Activated B cell treated with CpG ODN at 0.5 μM for 24 hours (primary cell): Measurements from ENCODE around the gene LST1. TPM values are rescaled to one million over a fixed set of nuclear protein-coding genes. Genes with fewer than 3 reads are reported as not detected.

Experiments
- ATAC-seq: fragments of 200-7000 bp; cut with Tn5 transposase; one replicate; pipeline ENCODE4 v1.10.0; 2021; ENCODE audit warnings: low read depth, mild to moderate bottlenecking, moderate library complexity
- CTCF ChIA-PET: fragments of 350-600 bp; sonication (Branson Sonifier 250); formaldehyde crosslinking; loops from one replicate; lab custom pipeline; 2021; ENCODE audit warnings: antibody characterized with exemption; lab: Charles Lee
- POLR2A ChIA-PET: fragments of 350-600 bp; sonication (Branson Sonifier 250); formaldehyde crosslinking; loops from one replicate; lab custom pipeline; 2021; ENCODE audit warnings: antibody characterized with exemption; lab: Charles Lee
- DNase-seq: peaks from one replicate; pipeline ENCODE4 v3.0.0; 2022
- H3K27ac Mint-ChIP-seq: one replicate; pipeline ENCODE4 v1.8.0; 2020; ENCODE audit warnings: mixed read lengths
- H3K27me3 Mint-ChIP-seq: one replicate; pipeline ENCODE4 v1.8.0; 2021; ENCODE audit warnings: mixed read lengths
- H3K36me3 Mint-ChIP-seq: one replicate; pipeline ENCODE4 v1.8.0; 2021; ENCODE audit warnings: low read depth, mixed read lengths
- H3K4me1 Mint-ChIP-seq: one replicate; pipeline ENCODE4 v1.8.0; 2021; ENCODE audit warnings: mixed read lengths
- H3K4me3 Mint-ChIP-seq: one replicate; pipeline ENCODE4 v1.8.0; 2020; ENCODE audit warnings: mild to moderate bottlenecking, mixed read lengths
- H3K9me3 Mint-ChIP-seq: one replicate; pipeline ENCODE4 v1.8.0; 2020; ENCODE audit warnings: mixed read lengths
- intact Hi-C: fragments of 100-400 bp; cut with micrococcal nuclease; formaldehyde crosslinking; loops from one replicate; pipeline ENCODE4 v1.15.1; 2024
- total RNA-seq: library from RNA; stranded (reverse); gene quantifications from 2 replicates; pipeline ENCODE4 v1.2.3, GENCODE V29; 2022
- TF ChIP-seq, protein P1 (sequence below): fragments of 200-600 bp; IDR thresholded peaks from one replicate; pipeline ENCODE4 v1.8.0; 2022; ENCODE audit warnings: antibody characterized with exemption, mild to moderate bottlenecking

The LST1 gene
- total RNA-seq, 1 donor from 2014 or later: 8.4 TPM

DNA sequence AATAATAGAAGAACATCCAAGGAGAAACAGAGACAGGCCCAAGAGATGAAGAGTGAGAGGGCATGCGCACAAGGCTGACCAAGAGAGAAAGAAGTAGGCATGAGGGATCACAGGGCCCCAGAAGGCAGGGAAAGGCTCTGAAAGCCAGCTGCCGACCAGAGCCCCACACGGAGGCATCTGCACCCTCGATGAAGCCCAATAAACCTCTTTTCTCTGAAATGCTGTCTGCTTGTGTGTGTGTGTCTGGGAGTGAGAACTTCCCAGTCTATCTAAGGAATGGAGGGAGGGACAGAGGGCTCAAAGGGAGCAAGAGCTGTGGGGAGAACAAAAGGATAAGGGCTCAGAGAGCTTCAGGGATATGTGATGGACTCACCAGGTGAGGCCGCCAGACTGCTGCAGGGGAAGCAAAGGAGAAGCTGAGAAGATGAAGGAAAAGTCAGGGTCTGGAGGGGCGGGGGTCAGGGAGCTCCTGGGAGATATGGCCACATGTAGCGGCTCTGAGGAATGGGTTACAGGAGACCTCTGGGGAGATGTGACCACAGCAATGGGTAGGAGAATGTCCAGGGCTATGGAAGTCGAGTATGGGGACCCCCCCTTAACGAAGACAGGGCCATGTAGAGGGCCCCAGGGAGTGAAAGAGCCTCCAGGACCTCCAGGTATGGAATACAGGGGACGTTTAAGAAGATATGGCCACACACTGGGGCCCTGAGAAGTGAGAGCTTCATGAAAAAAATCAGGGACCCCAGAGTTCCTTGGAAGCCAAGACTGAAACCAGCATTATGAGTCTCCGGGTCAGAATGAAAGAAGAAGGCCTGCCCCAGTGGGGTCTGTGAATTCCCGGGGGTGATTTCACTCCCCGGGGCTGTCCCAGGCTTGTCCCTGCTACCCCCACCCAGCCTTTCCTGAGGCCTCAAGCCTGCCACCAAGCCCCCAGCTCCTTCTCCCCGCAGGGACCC is 11.7 kb upstream of the LST1 start:
- CTCF ChIA-PET: interaction anchor here (1.0 to 25.7 kb wide), 5 partner anchors 10 to 22 kb away, joined by 3 to 611 read pairs (median 33); partner anchors contain the start of genes ATP6V1G2, DDX39B, LST1 and LTB
- H3K9me3 Mint-ChIP-seq: no peaks in the 10 kb centered on the region
- TF ChIP-seq, protein P1, sequence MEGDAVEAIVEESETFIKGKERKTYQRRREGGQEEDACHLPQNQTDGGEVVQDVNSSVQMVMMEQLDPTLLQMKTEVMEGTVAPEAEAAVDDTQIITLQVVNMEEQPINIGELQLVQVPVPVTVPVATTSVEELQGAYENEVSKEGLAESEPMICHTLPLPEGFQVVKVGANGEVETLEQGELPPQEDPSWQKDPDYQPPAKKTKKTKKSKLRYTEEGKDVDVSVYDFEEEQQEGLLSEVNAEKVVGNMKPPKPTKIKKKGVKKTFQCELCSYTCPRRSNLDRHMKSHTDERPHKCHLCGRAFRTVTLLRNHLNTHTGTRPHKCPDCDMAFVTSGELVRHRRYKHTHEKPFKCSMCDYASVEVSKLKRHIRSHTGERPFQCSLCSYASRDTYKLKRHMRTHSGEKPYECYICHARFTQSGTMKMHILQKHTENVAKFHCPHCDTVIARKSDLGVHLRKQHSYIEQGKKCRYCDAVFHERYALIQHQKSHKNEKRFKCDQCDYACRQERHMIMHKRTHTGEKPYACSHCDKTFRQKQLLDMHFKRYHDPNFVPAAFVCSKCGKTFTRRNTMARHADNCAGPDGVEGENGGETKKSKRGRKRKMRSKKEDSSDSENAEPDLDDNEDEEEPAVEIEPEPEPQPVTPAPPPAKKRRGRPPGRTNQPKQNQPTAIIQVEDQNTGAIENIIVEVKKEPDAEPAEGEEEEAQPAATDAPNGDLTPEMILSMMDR: no peak
- H3K4me3 Mint-ChIP-seq: peak overlapping the region; percentile 98
- peaks cover 55% of the 10 kb centered on the region for H3K36me3 Mint-ChIP-seq
- ATAC-seq (peak; percentile 6), DNase-seq (no peak)
- POLR2A ChIA-PET: interaction anchor here (0.6 to 26.0 kb wide), 21 partner anchors 2 to 1924 kb away, joined by 3 to 1155 read pairs (median 6); partner anchors contain the start of genes ABHD16A, BAG6, C6orf47 and CLIC1
- no peaks in the 10 kb centered on the region for H3K27me3 Mint-ChIP-seq
- peaks cover 95% of the 10 kb centered on the region for H3K4me1 Mint-ChIP-seq
- intact Hi-C loops: loop anchor here (2.0 kb wide), 1 partner anchor 78 kb away; the partner anchor contains the start of gene BAG6
- H3K27ac Mint-ChIP-seq: peak overlapping the region; percentile 99

DNA sequence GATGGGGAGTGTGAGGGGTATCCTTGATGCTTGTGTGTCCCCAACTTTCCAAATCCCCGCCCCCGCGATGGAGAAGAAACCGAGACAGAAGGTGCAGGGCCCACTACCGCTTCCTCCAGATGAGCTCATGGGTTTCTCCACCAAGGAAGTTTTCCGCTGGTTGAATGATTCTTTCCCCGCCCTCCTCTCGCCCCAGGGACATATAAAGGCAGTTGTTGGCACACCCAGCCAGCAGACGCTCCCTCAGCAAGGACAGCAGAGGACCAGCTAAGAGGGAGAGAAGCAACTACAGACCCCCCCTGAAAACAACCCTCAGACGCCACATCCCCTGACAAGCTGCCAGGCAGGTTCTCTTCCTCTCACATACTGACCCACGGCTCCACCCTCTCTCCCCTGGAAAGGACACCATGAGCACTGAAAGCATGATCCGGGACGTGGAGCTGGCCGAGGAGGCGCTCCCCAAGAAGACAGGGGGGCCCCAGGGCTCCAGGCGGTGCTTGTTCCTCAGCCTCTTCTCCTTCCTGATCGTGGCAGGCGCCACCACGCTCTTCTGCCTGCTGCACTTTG is 10.7 kb upstream of the LST1 start, which contains the start of gene TNF:
Gene TNF, plus strand, starts transcription at position 231 of the 567 bp plus-strand sequence. Its CDS starts 177 bp downstream, at position 408.
- ChIA-PET CTCF (interaction anchor here (1.0 to 25.7 kb wide), 5 partner anchors 9 to 22 kb away, joined by 3 to 611 read pairs (median 33); partner anchors contain the start of genes ATP6V1G2, DDX39B, LST1 and LTB), POLR2A (interaction anchor here (0.8 to 26.0 kb wide), 18 partner anchors 1 to 257 kb away, joined by 3 to 1155 read pairs (median 6); partner anchors contain the start of genes ABHD16A, BAG6, C6orf47 and CLIC1)
- peak; percentile 66 for DNase-seq
- no peaks in the 10 kb centered on the region for H3K9me3 Mint-ChIP-seq
- H3K27ac Mint-ChIP-seq: peak within 1 kb of the TSS; percentile 99
- intact Hi-C loops: loop anchor here (2.0 kb wide), 1 partner anchor 77 kb away; the partner anchor contains the start of gene BAG6
- peak within 1 kb of the TSS; percentile 98 for H3K4me3 Mint-ChIP-seq
- ATAC-seq: peak; percentile 51
- H3K36me3 Mint-ChIP-seq: peaks cover 61% of the 10 kb centered on the region
- TF ChIP-seq, protein P1: no peak
- no peaks in the 10 kb centered on the region for H3K27me3 Mint-ChIP-seq
- peaks cover 95% of the 10 kb centered on the region for H3K4me1 Mint-ChIP-seq

DNA sequence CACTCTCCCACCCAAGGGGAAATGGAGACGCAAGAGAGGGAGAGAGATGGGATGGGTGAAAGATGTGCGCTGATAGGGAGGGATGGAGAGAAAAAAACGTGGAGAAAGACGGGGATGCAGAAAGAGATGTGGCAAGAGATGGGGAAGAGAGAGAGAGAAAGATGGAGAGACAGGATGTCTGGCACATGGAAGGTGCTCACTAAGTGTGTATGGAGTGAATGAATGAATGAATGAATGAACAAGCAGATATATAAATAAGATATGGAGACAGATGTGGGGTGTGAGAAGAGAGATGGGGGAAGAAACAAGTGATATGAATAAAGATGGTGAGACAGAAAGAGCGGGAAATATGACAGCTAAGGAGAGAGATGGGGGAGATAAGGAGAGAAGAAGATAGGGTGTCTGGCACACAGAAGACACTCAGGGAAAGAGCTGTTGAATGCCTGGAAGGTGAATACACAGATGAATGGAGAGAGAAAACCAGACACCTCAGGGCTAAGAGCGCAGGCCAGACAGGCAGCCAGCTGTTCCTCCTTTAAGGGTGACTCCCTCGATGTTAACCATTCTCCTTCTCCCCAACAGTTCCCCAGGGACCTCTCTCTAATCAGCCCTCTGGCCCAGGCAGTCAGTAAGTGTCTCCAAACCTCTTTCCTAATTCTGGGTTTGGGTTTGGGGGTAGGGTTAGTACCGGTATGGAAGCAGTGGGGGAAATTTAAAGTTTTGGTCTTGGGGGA is 10.0 kb upstream of the LST1 start:
- POLR2A ChIA-PET: interaction anchor here (0.6 to 26.0 kb wide), 21 partner anchors 1 to 961 kb away, joined by 3 to 1155 read pairs (median 6); partner anchors contain the start of genes ABHD16A, ATP6V1G2, BAG6 and C6orf47
- TF ChIP-seq, protein P1: no peak
- ATAC-seq (no peak), DNase-seq (no peak)
- no peaks in the 10 kb centered on the region for H3K27me3 Mint-ChIP-seq
- H3K27ac Mint-ChIP-seq: peak overlapping the region; percentile 99
- no peaks in the 10 kb centered on the region for H3K9me3 Mint-ChIP-seq
- H3K36me3 Mint-ChIP-seq: peaks cover 65% of the 10 kb centered on the region
- H3K4me1 Mint-ChIP-seq: peaks cover 91% of the 10 kb centered on the region
- CTCF ChIA-PET: interaction anchor here (1.0 to 25.7 kb wide), 5 partner anchors 8 to 23 kb away, joined by 3 to 611 read pairs (median 33); partner anchors contain the start of genes ATP6V1G2, DDX39B, LST1 and LTB
- H3K4me3 Mint-ChIP-seq: peak overlapping the region; percentile 98
- intact Hi-C loops: loop anchor here (1.0 to 2.0 kb wide), 2 partner anchors 10 to 77 kb away; partner anchors contain the start of genes BAG6 and LST1

DNA sequence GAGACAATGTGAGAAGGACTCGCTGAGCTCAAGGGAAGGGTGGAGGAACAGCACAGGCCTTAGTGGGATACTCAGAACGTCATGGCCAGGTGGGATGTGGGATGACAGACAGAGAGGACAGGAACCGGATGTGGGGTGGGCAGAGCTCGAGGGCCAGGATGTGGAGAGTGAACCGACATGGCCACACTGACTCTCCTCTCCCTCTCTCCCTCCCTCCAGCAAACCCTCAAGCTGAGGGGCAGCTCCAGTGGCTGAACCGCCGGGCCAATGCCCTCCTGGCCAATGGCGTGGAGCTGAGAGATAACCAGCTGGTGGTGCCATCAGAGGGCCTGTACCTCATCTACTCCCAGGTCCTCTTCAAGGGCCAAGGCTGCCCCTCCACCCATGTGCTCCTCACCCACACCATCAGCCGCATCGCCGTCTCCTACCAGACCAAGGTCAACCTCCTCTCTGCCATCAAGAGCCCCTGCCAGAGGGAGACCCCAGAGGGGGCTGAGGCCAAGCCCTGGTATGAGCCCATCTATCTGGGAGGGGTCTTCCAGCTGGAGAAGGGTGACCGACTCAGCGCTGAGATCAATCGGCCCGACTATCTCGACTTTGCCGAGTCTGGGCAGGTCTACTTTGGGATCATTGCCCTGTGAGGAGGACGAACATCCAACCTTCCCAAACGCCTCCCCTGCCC is 9.0 kb upstream of the LST1 start:
- ChIA-PET CTCF (interaction anchor here (2.5 to 25.7 kb wide), 4 partner anchors 7 to 24 kb away, joined by 11 to 611 read pairs (median 305); partner anchors contain the start of genes ATP6V1G2, DDX39B, LST1 and LTB), POLR2A (interaction anchor here (0.6 to 26.0 kb wide), 12 partner anchors 0 to 697 kb away, joined by 3 to 1155 read pairs (median 20); partner anchors contain the start of genes ATP6V1G2, BAG6, DDX39B and LST1)
- H3K27me3 Mint-ChIP-seq: no peaks in the 10 kb centered on the region
- H3K9me3 Mint-ChIP-seq: no peaks in the 10 kb centered on the region
- peak overlapping the region; percentile 99 for H3K27ac Mint-ChIP-seq
- intact Hi-C loops: loop anchor here (1.0 kb wide), 1 partner anchor 9 kb away; the partner anchor contains the start of gene LST1
- peaks cover 74% of the 10 kb centered on the region for H3K36me3 Mint-ChIP-seq
- H3K4me1 Mint-ChIP-seq: peaks cover 85% of the 10 kb centered on the region
- ATAC-seq (no peak), DNase-seq (no peak)
- TF ChIP-seq, protein P1: no peak
- H3K4me3 Mint-ChIP-seq: peak overlapping the region; percentile 98
